CD14-positive monocyte (primary cell): ENCODE data around the gene NAA10. TPM values are rescaled to one million over a fixed set of nuclear protein-coding genes. Genes with fewer than 3 reads are reported as not detected.

Source experiments
- DNase-seq, 3 donors: peaks; one replicate each; pipeline ENCODE4 v3.0.0-alpha.2; 2011 to 2022
- H2AFZ ChIP-seq: 2 replicates; pipeline ENCODE4 v1.6.0; 2012; ENCODE audit warnings: mild to moderate bottlenecking, low read depth, low read length, inconsistent platforms; ENCODE audit not compliant: insufficient read depth, poor library complexity, severe bottlenecking
- H3K27ac ChIP-seq, 2 donors: 1 replicate in 1 of 2; 2 replicates in 1 of 2; pipeline ENCODE4 v1.5.1; 2012 to 2013; ENCODE audit warnings: low read length in 2 of 2, control low read depth in 1 of 2, inconsistent platforms in 1 of 2, low read depth in 1 of 2, mild to moderate bottlenecking in 1 of 2
- H3K27me3 ChIP-seq, 2 donors: one replicate each; pipeline versions ENCODE4 v1.6.0 to v1.6.1; 2011 to 2013; ENCODE audit warnings: low read length in 2 of 2; ENCODE audit not compliant: control insufficient read depth in 2 of 2, insufficient read depth in 2 of 2
- H3K36me3 ChIP-seq, 2 donors: replicated peaks in 1 of 2; 1 replicate in 1 of 2; 2 replicates in 1 of 2; pipeline versions ENCODE4 v1.5.1 to v1.6.1; 2012 to 2013; ENCODE audit warnings: low read length in 2 of 2, control low read depth in 1 of 2, inconsistent platforms in 1 of 2, mild to moderate bottlenecking in 1 of 2; ENCODE audit not compliant: insufficient read depth in 2 of 2, control insufficient read depth in 1 of 2
- H3K4me1 ChIP-seq, 2 donors: 1 replicate in 1 of 2; 2 replicates in 1 of 2; pipeline versions ENCODE4 v1.5.1 to v1.6.1; 2012 to 2013; ENCODE audit warnings: low read length in 2 of 2, control low read depth in 1 of 2, inconsistent platforms in 1 of 2, mild to moderate bottlenecking in 1 of 2, moderate library complexity in 1 of 2; ENCODE audit not compliant: insufficient read depth in 2 of 2, control insufficient read depth in 1 of 2
- H3K4me2 ChIP-seq: replicated peaks from 2 replicates; pipeline ENCODE3; 2012; ENCODE audit warnings: low read length, moderate library complexity, mild to moderate bottlenecking; ENCODE audit not compliant: poor library complexity, severe bottlenecking; ENCODE audit errors: extremely low read depth
- H3K4me3 ChIP-seq, 3 experiments: fragments of 200-600 bp in 1 of 3; sonication (generic) in 1 of 3; replicated peaks in 1 of 3; 1 replicate in 2 of 3; 2 replicates in 1 of 3; pipeline ENCODE4 v1.5.1; 2011 to 2013; ENCODE audit warnings: low read length in 3 of 3, mild to moderate bottlenecking in 3 of 3, control low read depth in 2 of 3, low read depth in 2 of 3, inconsistent platforms in 1 of 3, moderate library complexity in 1 of 3
- H3K79me2 ChIP-seq: 2 replicates; pipeline ENCODE4 v1.6.0; 2012; ENCODE audit warnings: mild to moderate bottlenecking, control low read depth, inconsistent platforms, low read length, moderate library complexity; ENCODE audit not compliant: insufficient read depth
- H3K9ac ChIP-seq: 2 replicates; pipeline ENCODE4 v1.6.0; 2017; ENCODE audit warnings: low read length, mild to moderate bottlenecking; ENCODE audit not compliant: insufficient read depth, poor library complexity, severe bottlenecking
- H3K9me3 ChIP-seq, 2 donors: replicated peaks in 1 of 2; 1 replicate in 1 of 2; 2 replicates in 1 of 2; pipeline versions ENCODE4 v1.5.1 to v1.6.1; 2012 to 2013; ENCODE audit warnings: low read length in 2 of 2, control low read depth in 1 of 2; ENCODE audit not compliant: control insufficient read depth in 1 of 2, insufficient read depth in 1 of 2
- H4K20me1 ChIP-seq: 2 replicates; pipeline ENCODE4 v1.6.0; 2012; ENCODE audit warnings: mild to moderate bottlenecking, low read length, control low read depth, moderate library complexity; ENCODE audit not compliant: insufficient read depth
- H3K27ac Mint-ChIP-seq, 7 donors: one replicate each; pipeline ENCODE4 v1.8.0; 2020; ENCODE audit warnings: mild to moderate bottlenecking in 7 of 7, mixed read lengths in 7 of 7, moderate library complexity in 6 of 7, inconsistent platforms in 2 of 7
- H3K27me3 Mint-ChIP-seq, 3 donors: one replicate each; pipeline ENCODE4 v1.8.0; 2021 to 2022; ENCODE audit warnings: low read depth in 3 of 3, mild to moderate bottlenecking in 3 of 3, mixed read lengths in 3 of 3, moderate library complexity in 3 of 3, inconsistent platforms in 1 of 3
- H3K36me3 Mint-ChIP-seq, 2 donors: one replicate each; pipeline ENCODE4 v1.8.0; 2020; ENCODE audit warnings: mixed read lengths in 2 of 2, inconsistent platforms in 1 of 2, mild to moderate bottlenecking in 1 of 2
- H3K4me1 Mint-ChIP-seq: one replicate; pipeline ENCODE4 v1.8.0; 2020; ENCODE audit warnings: mild to moderate bottlenecking, mixed read lengths
- H3K4me3 Mint-ChIP-seq, 2 donors: one replicate each; pipeline ENCODE4 v1.8.0; 2020; ENCODE audit warnings: mild to moderate bottlenecking in 2 of 2, mixed read lengths in 2 of 2, moderate library complexity in 1 of 2
- H3K9me3 Mint-ChIP-seq, 7 donors: one replicate each; pipeline ENCODE4 v1.8.0; 2020 to 2022; ENCODE audit warnings: mixed read lengths in 7 of 7, mild to moderate bottlenecking in 6 of 7, moderate library complexity in 6 of 7, inconsistent platforms in 2 of 7
- WGBS: methylation state at CpG from one replicate; pipeline ENCODE4 v1.1.5; 2013; ENCODE audit warnings: missing lambda C conversion rate; ENCODE audit not compliant: insufficient coverage; 5-methylcytosine and 5-hydroxymethylcytosine counted together
- intact Hi-C, 2 donors: fragments of 100-400 bp; cut with micrococcal nuclease; formaldehyde crosslinking; loops; one replicate each; pipeline versions ENCODE4 v1.15.0 to v1.15.1; 2023
- polyA plus RNA-seq, 3 donors: library from polyadenylated mRNA; depleted of rRNA in 1 of 3; unstranded in 2 of 3; stranded (reverse) in 1 of 3; fragments of 300-500 nt in 2 of 3; fragments of >200 nt in 1 of 3; fragmentation: Illumina TruSeq in 2 of 3; gene quantifications; 1 replicate in 2 of 3; 2 replicates in 1 of 3; pipeline ENCODE4 v1.2.3, GENCODE V29; 2012 to 2021
- TF ChIP-seq, protein P1 (sequence below): fragments of 200-600 bp; IDR thresholded peaks from one replicate; pipeline ENCODE4 v1.8.0; 2022; ENCODE audit warnings: antibody characterized with exemption, mild to moderate bottlenecking

NAA10 gene
- polyA plus RNA-seq, 3 donors, result 46.7 to 109 (median 47.9) TPM

DNA sequence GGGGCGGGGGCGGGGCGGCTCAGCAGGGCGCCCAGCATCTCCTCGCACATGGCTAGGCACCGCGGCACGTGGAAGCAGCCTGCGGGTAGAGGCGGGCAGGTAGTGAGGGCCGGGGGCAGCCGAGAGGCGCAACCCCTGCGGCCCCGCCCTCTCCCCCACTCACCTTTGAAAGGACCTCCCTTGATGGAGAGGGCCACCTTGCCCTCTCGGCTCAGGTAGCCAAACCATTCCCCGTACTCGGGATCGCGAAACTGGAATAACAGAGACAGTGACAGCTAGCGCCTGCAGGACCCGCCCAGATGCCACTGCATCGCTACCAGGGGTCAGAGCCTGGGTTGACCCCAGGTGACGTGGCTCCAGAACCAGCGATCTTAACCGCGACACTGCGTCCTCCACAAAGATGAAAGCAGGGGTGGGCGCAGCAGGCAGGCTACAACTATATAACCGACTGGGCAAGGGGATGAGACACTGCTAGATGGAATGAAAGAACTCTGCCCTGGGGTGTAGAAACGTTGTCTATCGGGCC is 552 bp upstream of the NAA10 start:
- peak overlapping the region; percentile 42 to 45 for H3K4me3 Mint-ChIP-seq
- peaks cover 0 to 11% (median 2%) of the 10 kb centered on the region in 7 donors for H3K9me3 Mint-ChIP-seq
- H3K27ac ChIP-seq, result no peak overlapping the region
- peak overlapping the region in 1 of 7 donors; percentile 30 for H3K27ac Mint-ChIP-seq
- peaks cover 18% of the 10 kb centered on the region for H3K4me1 Mint-ChIP-seq
- peaks cover 28 to 46% of the 10 kb centered on the region in 2 donors for H3K36me3 Mint-ChIP-seq
- peaks cover 0 to 3% of the 10 kb centered on the region in 2 donors for H3K27me3 ChIP-seq
- H3K4me1 ChIP-seq, result peaks cover 15 to 20% of the 10 kb centered on the region in 2 donors
- H3K79me2 ChIP-seq, result peaks cover 34% of the 10 kb centered on the region
- peaks cover 74% of the 10 kb centered on the region for H4K20me1 ChIP-seq
- no peaks in the 10 kb centered on the region for H3K9me3 ChIP-seq
- H2AFZ ChIP-seq, result no peak overlapping the region
- H3K4me2 ChIP-seq, result peak overlapping the region; percentile 94
- TF ChIP-seq, protein P1, sequence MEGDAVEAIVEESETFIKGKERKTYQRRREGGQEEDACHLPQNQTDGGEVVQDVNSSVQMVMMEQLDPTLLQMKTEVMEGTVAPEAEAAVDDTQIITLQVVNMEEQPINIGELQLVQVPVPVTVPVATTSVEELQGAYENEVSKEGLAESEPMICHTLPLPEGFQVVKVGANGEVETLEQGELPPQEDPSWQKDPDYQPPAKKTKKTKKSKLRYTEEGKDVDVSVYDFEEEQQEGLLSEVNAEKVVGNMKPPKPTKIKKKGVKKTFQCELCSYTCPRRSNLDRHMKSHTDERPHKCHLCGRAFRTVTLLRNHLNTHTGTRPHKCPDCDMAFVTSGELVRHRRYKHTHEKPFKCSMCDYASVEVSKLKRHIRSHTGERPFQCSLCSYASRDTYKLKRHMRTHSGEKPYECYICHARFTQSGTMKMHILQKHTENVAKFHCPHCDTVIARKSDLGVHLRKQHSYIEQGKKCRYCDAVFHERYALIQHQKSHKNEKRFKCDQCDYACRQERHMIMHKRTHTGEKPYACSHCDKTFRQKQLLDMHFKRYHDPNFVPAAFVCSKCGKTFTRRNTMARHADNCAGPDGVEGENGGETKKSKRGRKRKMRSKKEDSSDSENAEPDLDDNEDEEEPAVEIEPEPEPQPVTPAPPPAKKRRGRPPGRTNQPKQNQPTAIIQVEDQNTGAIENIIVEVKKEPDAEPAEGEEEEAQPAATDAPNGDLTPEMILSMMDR, result no peak
- no peak overlapping the region for H3K4me3 ChIP-seq
- H3K36me3 ChIP-seq, result peaks cover 38 to 50% of the 10 kb centered on the region in 2 donors
- DNase-seq, result no peak
- H3K9ac ChIP-seq, result no peak overlapping the region
- peaks cover 1 to 52% (median 2%) of the 10 kb centered on the region in 3 donors for H3K27me3 Mint-ChIP-seq
- 47% methylated on average over 12 of the region's 32 CpGs for WGBS
- intact Hi-C loops, result no loop called here

DNA sequence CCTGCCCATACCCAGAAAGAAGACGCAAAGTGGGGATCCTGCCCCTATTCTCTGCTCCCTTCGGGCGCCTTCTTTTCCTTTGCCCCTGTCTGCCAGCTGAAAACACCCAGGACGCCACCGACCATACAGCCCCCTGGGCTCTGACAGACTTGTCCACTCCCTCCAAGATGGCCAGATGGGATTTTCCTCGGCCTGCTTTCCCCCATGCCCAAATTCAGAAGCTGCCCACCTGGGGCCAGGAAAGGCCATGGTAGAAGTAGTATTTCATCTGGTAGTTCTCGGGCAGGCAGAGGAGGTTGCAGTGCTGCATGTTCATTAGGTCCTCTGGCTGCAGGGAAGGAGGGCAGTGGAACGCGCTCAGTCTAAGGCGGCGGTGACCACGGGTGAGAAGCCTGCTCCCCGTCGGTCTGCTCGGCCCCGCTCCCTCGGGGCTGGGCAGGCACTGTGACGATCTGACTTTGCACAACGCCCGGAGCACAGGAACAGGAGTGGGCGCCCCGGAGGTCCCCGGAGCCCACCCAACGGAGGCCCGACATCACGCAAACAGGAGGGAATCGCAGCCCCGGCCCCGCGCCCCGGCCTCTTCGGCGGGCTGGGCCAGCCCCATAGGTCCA is 582 bp downstream of the NAA10 start:
- DNase-seq, result no peak
- Histone ChIP-seq H3K36me3 (peaks cover 36 to 47% of the 10 kb centered on the region in 2 donors), H4K20me1 (peaks cover 74% of the 10 kb centered on the region), H3K9me3 (no peaks in the 10 kb centered on the region), H3K79me2 (peaks cover 41% of the 10 kb centered on the region), H3K27ac (peak overlapping the region in 1 of 2 donors; percentile 48), H3K4me2 (peak overlapping the region; percentile 94), H3K27me3 (peaks cover 0 to 3% of the 10 kb centered on the region in 2 donors), H2AFZ (peak overlapping the region; percentile 46), H3K4me3 (peak overlapping the region; percentile 65 to 85 (median 66)), H3K9ac (peak overlapping the region; percentile 45), H3K4me1 (peaks cover 26 to 31% of the 10 kb centered on the region in 2 donors)
- H3K4me3 Mint-ChIP-seq, result peak overlapping the region; percentile 79 to 88
- peaks cover 19% of the 10 kb centered on the region for H3K4me1 Mint-ChIP-seq
- peaks cover 0 to 50% (median 2%) of the 10 kb centered on the region in 3 donors for H3K27me3 Mint-ChIP-seq
- peaks cover 0 to 14% (median 2%) of the 10 kb centered on the region in 7 donors for H3K9me3 Mint-ChIP-seq
- intact Hi-C loops, result no loop called here
- H3K27ac Mint-ChIP-seq, result peak overlapping the region; percentile 11 to 84 (median 61)
- peaks cover 24 to 45% of the 10 kb centered on the region in 2 donors for H3K36me3 Mint-ChIP-seq
- TF ChIP-seq, protein P1, result no peak
- WGBS, result 0% methylated on average over 27 of the region's 33 CpGs
